ENCODE results near the gene ATXN7. TPM values are rescaled to one million over a fixed set of nuclear protein-coding genes. Genes with fewer than 3 reads are reported as not detected.

ATXN7 gene
- total RNA-seq, 1 donor from 2014 or later: 19.8 TPM

DNA sequence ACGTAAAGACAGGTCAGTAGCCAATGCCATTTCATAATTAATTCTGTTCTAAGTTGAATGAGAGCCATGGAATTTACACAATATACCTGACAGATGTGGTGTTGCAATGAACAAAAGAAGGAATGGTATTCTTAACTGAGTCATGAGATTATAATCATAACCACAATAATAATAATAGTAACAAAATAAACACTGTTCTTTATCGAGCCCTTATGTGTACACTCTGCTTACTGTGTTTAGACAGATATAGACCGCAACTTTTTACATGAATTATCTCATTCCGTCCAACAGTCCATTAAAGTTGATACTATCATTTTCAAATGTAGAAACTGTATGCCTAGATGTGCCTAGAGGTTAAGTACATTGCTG lies 76.7 kb downstream of the ATXN7 start:
- Mint-ChIP-seq H3K27ac (no peak overlapping the region), H3K4me3 (no peak overlapping the region), H3K4me1 (ENCODE audit: unreplicated experiment) (peaks cover 27% of the 10 kb centered on the region), H3K36me3 (peaks cover 8% of the 10 kb centered on the region), H3K9me3 (no peaks in the 10 kb centered on the region), H3K27me3 (no peaks in the 10 kb centered on the region)
- DNase-seq (ENCODE audit: extremely low spot score, unreplicated experiment): no peak
- TF ChIP-seq, protein P1, sequence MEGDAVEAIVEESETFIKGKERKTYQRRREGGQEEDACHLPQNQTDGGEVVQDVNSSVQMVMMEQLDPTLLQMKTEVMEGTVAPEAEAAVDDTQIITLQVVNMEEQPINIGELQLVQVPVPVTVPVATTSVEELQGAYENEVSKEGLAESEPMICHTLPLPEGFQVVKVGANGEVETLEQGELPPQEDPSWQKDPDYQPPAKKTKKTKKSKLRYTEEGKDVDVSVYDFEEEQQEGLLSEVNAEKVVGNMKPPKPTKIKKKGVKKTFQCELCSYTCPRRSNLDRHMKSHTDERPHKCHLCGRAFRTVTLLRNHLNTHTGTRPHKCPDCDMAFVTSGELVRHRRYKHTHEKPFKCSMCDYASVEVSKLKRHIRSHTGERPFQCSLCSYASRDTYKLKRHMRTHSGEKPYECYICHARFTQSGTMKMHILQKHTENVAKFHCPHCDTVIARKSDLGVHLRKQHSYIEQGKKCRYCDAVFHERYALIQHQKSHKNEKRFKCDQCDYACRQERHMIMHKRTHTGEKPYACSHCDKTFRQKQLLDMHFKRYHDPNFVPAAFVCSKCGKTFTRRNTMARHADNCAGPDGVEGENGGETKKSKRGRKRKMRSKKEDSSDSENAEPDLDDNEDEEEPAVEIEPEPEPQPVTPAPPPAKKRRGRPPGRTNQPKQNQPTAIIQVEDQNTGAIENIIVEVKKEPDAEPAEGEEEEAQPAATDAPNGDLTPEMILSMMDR (conservative IDR thresholded peaks at IDR 0.05): no peak

DNA sequence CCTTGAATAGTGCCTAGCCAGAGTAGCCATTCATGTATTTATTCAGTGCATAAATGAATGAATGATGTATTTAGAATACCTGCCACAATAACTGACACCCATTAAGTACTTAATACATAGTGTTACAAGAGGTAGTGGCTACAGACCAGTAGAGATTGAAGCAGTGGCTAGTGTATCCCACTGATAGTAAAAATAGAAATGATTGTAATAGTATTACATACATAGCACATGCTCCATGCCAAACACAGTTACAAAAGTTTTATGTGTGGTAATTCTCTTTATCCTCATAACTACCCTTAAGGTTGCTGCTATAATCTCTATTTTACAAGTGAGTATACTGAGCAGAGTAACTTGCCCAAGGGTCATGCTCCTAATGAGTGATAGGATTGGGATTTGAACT lies 78.9 kb downstream of the ATXN7 start:
- Mint-ChIP-seq H3K4me1 (ENCODE audit: unreplicated experiment) (peaks cover 28% of the 10 kb centered on the region), H3K27ac (no peak overlapping the region), H3K9me3 (no peaks in the 10 kb centered on the region), H3K4me3 (no peak overlapping the region), H3K36me3 (peaks cover 17% of the 10 kb centered on the region), H3K27me3 (no peaks in the 10 kb centered on the region)
- DNase-seq (ENCODE audit: extremely low spot score, unreplicated experiment): no peak
- TF ChIP-seq, protein P1 (conservative IDR thresholded peaks at IDR 0.05): no peak

DNA sequence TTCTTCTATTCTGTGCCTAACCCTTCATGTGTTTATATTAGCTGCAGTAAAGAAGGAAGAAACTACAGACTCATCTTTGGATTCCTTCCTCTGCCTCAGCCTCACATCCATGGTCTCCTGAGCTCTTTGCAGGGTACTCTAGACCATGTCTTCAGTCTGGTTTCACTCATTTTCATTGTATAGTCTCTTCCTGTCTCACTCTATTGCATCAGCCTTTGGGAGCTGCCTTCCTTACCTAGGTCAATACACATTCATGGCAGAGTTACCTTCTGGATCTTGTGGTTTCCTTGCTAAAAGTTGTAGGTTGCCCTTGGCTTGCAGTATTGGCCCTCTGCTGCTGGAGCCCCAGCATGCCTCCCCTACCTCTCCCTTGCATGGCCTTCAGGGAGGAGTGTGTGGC lies 80.0 kb downstream of the ATXN7 start:
- H3K9me3 Mint-ChIP-seq: no peaks in the 10 kb centered on the region
- DNase-seq (ENCODE audit: extremely low spot score, unreplicated experiment): no peak
- H3K36me3 Mint-ChIP-seq: peaks cover 25% of the 10 kb centered on the region
- TF ChIP-seq, protein P1 (conservative IDR thresholded peaks at IDR 0.05): no peak
- peaks cover 29% of the 10 kb centered on the region for H3K4me1 Mint-ChIP-seq (ENCODE audit: unreplicated experiment)
- H3K27ac Mint-ChIP-seq: no peak overlapping the region
- H3K27me3 Mint-ChIP-seq: no peaks in the 10 kb centered on the region
- H3K4me3 Mint-ChIP-seq: no peak overlapping the region

DNA sequence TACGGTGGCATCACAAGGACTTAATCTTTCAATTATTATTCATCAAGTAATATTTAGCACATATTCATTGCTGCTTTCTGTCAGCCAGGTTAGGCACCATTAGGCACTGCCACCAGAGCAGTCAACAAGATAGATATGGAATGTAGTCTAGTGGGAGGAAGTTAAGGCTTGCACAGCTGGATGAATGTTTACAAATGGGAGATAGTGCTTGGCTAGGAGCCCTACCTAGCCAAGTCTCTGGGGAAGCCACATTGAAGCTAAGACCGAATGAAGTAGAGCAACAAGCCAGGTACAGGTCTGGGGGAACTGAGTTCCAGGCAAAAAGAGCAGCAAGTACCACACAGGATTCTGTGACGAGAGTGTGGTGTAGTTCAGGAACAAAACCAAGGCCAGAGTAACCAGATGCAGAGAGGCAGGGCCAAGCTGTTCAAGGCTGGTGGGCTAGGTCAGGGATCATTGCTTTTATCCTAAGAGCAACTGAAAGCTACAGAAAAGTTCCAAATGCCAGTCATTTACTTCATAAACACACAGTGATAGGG lies 82.0 kb downstream of the ATXN7 start:
- Mint-ChIP-seq H3K4me1 (ENCODE audit: unreplicated experiment) (peaks cover 29% of the 10 kb centered on the region), H3K4me3 (peak overlapping the region; percentile 0), H3K36me3 (peaks cover 23% of the 10 kb centered on the region), H3K27me3 (no peaks in the 10 kb centered on the region), H3K27ac (peak overlapping the region; percentile 30), H3K9me3 (no peaks in the 10 kb centered on the region)
- TF ChIP-seq, protein P1 (conservative IDR thresholded peaks at IDR 0.05): no peak
- DNase-seq (ENCODE audit: extremely low spot score, unreplicated experiment): no peak

DNA sequence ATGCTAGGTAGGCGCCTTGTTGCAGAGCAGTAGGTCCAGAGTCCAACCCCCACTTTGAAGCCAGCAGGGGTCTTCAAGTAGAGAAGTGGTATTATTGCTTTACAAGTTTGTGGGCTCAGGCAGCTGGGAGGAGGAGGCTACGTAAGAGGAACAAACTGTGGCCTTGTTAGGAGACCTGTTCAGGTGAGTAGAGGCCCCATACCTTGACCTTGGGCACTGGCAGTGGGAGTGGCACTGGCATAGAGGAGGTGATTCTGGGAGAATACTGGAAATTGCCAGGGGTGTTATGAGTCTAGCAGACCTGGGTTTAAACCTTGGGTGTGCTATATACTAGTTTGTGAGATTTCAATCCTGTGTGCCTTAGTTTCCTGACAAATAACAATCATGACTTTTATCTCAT lies 83.1 kb downstream of the ATXN7 start:
- TF ChIP-seq, protein P1 (conservative IDR thresholded peaks at IDR 0.05): no peak
- Mint-ChIP-seq H3K4me3 (no peak overlapping the region), H3K36me3 (peaks cover 23% of the 10 kb centered on the region), H3K9me3 (no peaks in the 10 kb centered on the region), H3K27me3 (no peaks in the 10 kb centered on the region), H3K27ac (no peak overlapping the region), H3K4me1 (ENCODE audit: unreplicated experiment) (peaks cover 37% of the 10 kb centered on the region)
- no peak for DNase-seq (ENCODE audit: extremely low spot score, unreplicated experiment)

DNA sequence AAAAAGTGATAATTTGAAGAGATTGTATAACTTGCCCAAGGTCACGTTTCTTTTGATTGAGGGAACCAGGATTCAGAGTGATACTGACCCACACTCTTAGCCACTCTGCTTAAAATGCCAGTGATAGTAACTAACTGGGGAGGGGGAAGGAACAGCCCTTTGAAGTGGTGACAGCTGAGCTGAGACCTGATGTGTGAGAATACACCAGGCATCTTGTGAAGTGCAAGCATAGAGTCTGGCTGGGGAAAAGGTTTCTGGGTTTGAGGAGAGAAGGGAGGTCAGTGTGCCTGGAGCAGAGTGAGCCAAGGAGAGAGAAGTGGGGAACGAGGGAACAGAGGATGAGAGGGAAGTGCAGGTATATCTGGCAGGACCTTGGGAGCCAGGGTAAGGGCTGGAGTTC lies 83.9 kb downstream of the ATXN7 start:
- DNase-seq (ENCODE audit: extremely low spot score, unreplicated experiment): no peak
- peak overlapping the region; percentile 4 for H3K27ac Mint-ChIP-seq
- H3K4me3 Mint-ChIP-seq: no peak overlapping the region
- TF ChIP-seq, protein P1 (conservative IDR thresholded peaks at IDR 0.05): no peak
- peaks cover 23% of the 10 kb centered on the region for H3K36me3 Mint-ChIP-seq
- no peaks in the 10 kb centered on the region for H3K9me3 Mint-ChIP-seq
- peaks cover 40% of the 10 kb centered on the region for H3K4me1 Mint-ChIP-seq (ENCODE audit: unreplicated experiment)
- H3K27me3 Mint-ChIP-seq: no peaks in the 10 kb centered on the region
